Endodermal cell (in vitro differentiated cells): Measurements from ENCODE around the gene EEFSEC. TPM values are rescaled to one million over a fixed set of nuclear protein-coding genes. Genes with fewer than 3 reads are reported as not detected.

Source experiments
- DNase-seq: peaks from one replicate; pipeline ENCODE4 v3.0.0-alpha.2; 2017
- H3K27ac ChIP-seq: 2 replicates; pipeline ENCODE4 v1.5.1; 2013; ENCODE audit warnings: mild to moderate bottlenecking, low read depth, low read length, moderate library complexity
- H3K27me3 ChIP-seq: 2 replicates; pipeline ENCODE4 v1.6.1; 2013; ENCODE audit warnings: mild to moderate bottlenecking, low read length, moderate library complexity; ENCODE audit not compliant: insufficient read depth, control insufficient read depth, poor library complexity, severe bottlenecking
- H3K36me3 ChIP-seq: 2 replicates; pipeline ENCODE4 v1.7.0; 2013; ENCODE audit warnings: mild to moderate bottlenecking, low read length, moderate library complexity; ENCODE audit not compliant: control insufficient read depth, insufficient read depth
- H3K4me1 ChIP-seq: one replicate; pipeline ENCODE4 v1.7.0; 2013; ENCODE audit warnings: low read length; ENCODE audit not compliant: control insufficient read depth, insufficient read depth
- H3K4me3 ChIP-seq: 2 replicates; pipeline ENCODE4 v1.5.1; 2013; ENCODE audit warnings: mild to moderate bottlenecking, low read length, moderate library complexity
- H3K9ac ChIP-seq: 2 replicates; pipeline ENCODE4 v1.6.1; 2013; ENCODE audit warnings: mild to moderate bottlenecking, low read length, moderate library complexity; ENCODE audit not compliant: poor library complexity, severe bottlenecking; ENCODE audit errors: extremely low read depth
- H3K9me3 ChIP-seq: 2 replicates; pipeline ENCODE4 v1.6.1; 2013; ENCODE audit warnings: mild to moderate bottlenecking, low read length, moderate library complexity; ENCODE audit not compliant: control insufficient read depth
- H3K27ac Mint-ChIP-seq: 2 replicates; pipeline ENCODE4 v1.8.0; 2020; ENCODE audit warnings: mixed read lengths
- H3K27me3 Mint-ChIP-seq: 2 replicates; pipeline ENCODE4 v1.8.0; 2021; ENCODE audit warnings: mild to moderate bottlenecking, mixed read lengths; ENCODE audit not compliant: insufficient read depth
- H3K36me3 Mint-ChIP-seq: 2 replicates; pipeline ENCODE4 v1.8.0; 2020; ENCODE audit warnings: low read depth, mixed read lengths
- H3K4me1 Mint-ChIP-seq: 2 replicates; pipeline ENCODE4 v1.8.0; 2020; ENCODE audit warnings: mixed read lengths
- H3K4me3 Mint-ChIP-seq: 2 replicates; pipeline ENCODE4 v1.8.0; 2020; ENCODE audit warnings: mild to moderate bottlenecking, moderate library complexity, mixed read lengths
- H3K9me3 Mint-ChIP-seq: 2 replicates; pipeline ENCODE4 v1.8.0; 2020; ENCODE audit warnings: mild to moderate bottlenecking, mixed read lengths
- WGBS, 2 experiments: methylation state at CpG; one replicate each; pipeline versions ENCODE4 v1.1.5 to v1.1.7; 2013; ENCODE audit warnings: missing lambda C conversion rate in 2 of 2, mixed read lengths in 1 of 2; ENCODE audit not compliant: insufficient coverage in 1 of 2, insufficient read length in 1 of 2; 5-methylcytosine and 5-hydroxymethylcytosine counted together
- total RNA-seq, 2 donors: library from RNA; stranded (reverse); fragmentation: NEBNext Ultra II Directional in 1 of 2; extraction: Animal tissue kit (Norgen Biotek cat#: 25700) in 1 of 2; gene quantifications; 2 replicates in 1 of 2; 3 replicates in 1 of 2; pipeline ENCODE4 v1.2.1, GENCODE V29; 2021
- TF ChIP-seq, protein P1 (sequence below): fragments of 200-600 bp; sonication (generic); conservative IDR thresholded peaks from 2 replicates; pipeline ENCODE4 v1.5.0; 2021; ENCODE audit warnings: antibody characterized with exemption, mild to moderate bottlenecking

The EEFSEC gene
- total RNA-seq, 2 donors from 2014 or later = 11.9 to 15.8 TPM

- TF ChIP-seq, protein P1, sequence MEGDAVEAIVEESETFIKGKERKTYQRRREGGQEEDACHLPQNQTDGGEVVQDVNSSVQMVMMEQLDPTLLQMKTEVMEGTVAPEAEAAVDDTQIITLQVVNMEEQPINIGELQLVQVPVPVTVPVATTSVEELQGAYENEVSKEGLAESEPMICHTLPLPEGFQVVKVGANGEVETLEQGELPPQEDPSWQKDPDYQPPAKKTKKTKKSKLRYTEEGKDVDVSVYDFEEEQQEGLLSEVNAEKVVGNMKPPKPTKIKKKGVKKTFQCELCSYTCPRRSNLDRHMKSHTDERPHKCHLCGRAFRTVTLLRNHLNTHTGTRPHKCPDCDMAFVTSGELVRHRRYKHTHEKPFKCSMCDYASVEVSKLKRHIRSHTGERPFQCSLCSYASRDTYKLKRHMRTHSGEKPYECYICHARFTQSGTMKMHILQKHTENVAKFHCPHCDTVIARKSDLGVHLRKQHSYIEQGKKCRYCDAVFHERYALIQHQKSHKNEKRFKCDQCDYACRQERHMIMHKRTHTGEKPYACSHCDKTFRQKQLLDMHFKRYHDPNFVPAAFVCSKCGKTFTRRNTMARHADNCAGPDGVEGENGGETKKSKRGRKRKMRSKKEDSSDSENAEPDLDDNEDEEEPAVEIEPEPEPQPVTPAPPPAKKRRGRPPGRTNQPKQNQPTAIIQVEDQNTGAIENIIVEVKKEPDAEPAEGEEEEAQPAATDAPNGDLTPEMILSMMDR = no peak
- Histone ChIP-seq H3K27ac (no peak overlapping the region), H3K4me1 (no peaks in the 10 kb centered on the region), H3K9me3 (no peaks in the 10 kb centered on the region), H3K9ac (no peak overlapping the region), H3K27me3 (peaks cover under 1% of the 10 kb centered on the region), H3K36me3 (no peaks in the 10 kb centered on the region), H3K4me3 (no peak overlapping the region)
- DNase-seq = no peak
- Mint-ChIP-seq H3K36me3 (no peaks in the 10 kb centered on the region), H3K9me3 (peaks cover 3% of the 10 kb centered on the region), H3K4me3 (no peak overlapping the region), H3K4me1 (peaks cover 14% of the 10 kb centered on the region), H3K27me3 (peaks cover 6% of the 10 kb centered on the region), H3K27ac (no peak overlapping the region)
- WGBS, 2 experiments = 89 to 97% methylated on average over 2 to 4 of the region's 4 CpGs
These were observed 266.0 kb downstream of the EEFSEC start for GRCh38 chr3:128419311-128419710.

GRCh38 chr3:128420289-128420688 is 267.0 kb downstream of the EEFSEC start:
- H3K27me3 ChIP-seq = peaks cover 10% of the 10 kb centered on the region
- H3K9me3 Mint-ChIP-seq = peaks cover 3% of the 10 kb centered on the region
- peaks cover 16% of the 10 kb centered on the region for H3K27me3 Mint-ChIP-seq
- no peak for DNase-seq
- H3K4me1 ChIP-seq = no peaks in the 10 kb centered on the region
- no peak overlapping the region for H3K4me3 Mint-ChIP-seq
- no peaks in the 10 kb centered on the region for H3K9me3 ChIP-seq
- H3K27ac ChIP-seq = no peak overlapping the region
- H3K36me3 ChIP-seq = no peaks in the 10 kb centered on the region
- H3K36me3 Mint-ChIP-seq = no peaks in the 10 kb centered on the region
- WGBS, 2 experiments = 91 to 95% methylated on average over 4 to 7 of the region's 7 CpGs
- H3K27ac Mint-ChIP-seq = no peak overlapping the region
- no peak overlapping the region for H3K4me3 ChIP-seq
- TF ChIP-seq, protein P1 = no peak
- peaks cover 14% of the 10 kb centered on the region for H3K4me1 Mint-ChIP-seq
- no peak overlapping the region for H3K9ac ChIP-seq

DNA sequence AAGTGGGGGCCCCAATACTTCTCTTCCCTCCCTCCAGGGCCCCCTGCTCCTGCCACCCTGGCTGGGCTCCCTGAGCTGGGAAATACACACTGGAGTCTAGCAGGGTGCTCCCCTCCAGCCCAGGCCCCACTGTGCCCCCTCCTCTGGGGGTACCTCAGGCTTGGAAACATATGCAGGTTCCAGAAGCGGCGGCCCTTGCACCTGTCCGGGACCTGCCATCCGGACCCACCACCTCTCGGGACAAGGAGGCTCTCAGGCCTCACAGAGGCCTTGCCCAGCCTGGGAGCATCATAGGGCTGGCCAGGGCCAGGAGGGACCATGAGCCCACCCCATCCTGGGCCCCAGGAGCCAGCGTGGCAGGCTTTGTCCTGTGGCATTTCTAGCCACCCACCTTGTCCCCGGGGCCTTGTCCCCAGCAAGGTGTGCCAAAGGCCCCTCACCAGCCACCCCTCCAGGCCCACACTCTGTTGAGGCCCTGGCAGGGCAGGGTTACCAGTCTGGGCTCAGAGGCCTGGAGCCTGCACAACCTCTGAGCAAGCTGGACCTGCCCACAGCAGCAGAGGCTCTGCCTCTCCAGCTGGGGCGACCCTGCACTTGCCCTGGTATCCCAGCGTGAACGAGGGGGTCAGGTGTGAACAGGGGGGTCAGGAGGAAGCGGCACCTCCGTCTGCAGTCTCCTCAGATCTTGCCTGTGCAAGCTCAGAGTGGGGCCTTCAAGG is 267.6 kb downstream of the EEFSEC start:
- TF ChIP-seq, protein P1 = no peak
- Histone ChIP-seq H3K36me3 (no peaks in the 10 kb centered on the region), H3K4me1 (no peaks in the 10 kb centered on the region), H3K27me3 (peaks cover 16% of the 10 kb centered on the region), H3K9me3 (no peaks in the 10 kb centered on the region), H3K9ac (no peak overlapping the region), H3K27ac (no peak overlapping the region), H3K4me3 (no peak overlapping the region)
- no peak overlapping the region for H3K27ac Mint-ChIP-seq
- 91 to 97% methylated on average over 9 to 12 of the region's 12 CpGs for WGBS, 2 experiments
- peaks cover 22% of the 10 kb centered on the region for H3K27me3 Mint-ChIP-seq
- no peak overlapping the region for H3K4me3 Mint-ChIP-seq
- no peaks in the 10 kb centered on the region for H3K36me3 Mint-ChIP-seq
- H3K4me1 Mint-ChIP-seq = peaks cover 14% of the 10 kb centered on the region
- DNase-seq = no peak
- peaks cover 3% of the 10 kb centered on the region for H3K9me3 Mint-ChIP-seq
